ENCODE results near the gene WNK4. TPM values are rescaled to one million over a fixed set of nuclear protein-coding genes. Genes with fewer than 3 reads are reported as not detected.

The WNK4 gene
- total RNA-seq, 1 donor: 0.45 TPM

DNA sequence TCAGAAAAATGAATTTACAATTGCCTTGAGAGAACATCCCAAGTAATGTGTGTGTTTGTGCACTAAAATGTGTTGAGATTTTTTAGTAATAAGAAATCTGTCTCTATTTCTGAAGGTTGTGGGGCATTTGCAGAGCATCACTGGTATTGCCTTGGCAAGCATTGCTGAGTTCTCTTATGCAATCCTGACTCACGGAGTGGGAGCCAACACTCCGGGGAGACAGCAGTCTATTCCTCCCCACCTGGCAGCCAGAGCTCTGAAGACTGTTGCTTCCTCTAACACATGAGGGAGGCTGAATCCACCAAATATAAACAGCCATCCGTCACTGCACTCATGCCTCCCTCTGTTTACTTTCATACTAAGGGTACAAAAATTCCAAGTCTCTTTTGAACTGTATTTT is 28.8 kb downstream of the WNK4 start:
- TF ChIP-seq, protein P1, sequence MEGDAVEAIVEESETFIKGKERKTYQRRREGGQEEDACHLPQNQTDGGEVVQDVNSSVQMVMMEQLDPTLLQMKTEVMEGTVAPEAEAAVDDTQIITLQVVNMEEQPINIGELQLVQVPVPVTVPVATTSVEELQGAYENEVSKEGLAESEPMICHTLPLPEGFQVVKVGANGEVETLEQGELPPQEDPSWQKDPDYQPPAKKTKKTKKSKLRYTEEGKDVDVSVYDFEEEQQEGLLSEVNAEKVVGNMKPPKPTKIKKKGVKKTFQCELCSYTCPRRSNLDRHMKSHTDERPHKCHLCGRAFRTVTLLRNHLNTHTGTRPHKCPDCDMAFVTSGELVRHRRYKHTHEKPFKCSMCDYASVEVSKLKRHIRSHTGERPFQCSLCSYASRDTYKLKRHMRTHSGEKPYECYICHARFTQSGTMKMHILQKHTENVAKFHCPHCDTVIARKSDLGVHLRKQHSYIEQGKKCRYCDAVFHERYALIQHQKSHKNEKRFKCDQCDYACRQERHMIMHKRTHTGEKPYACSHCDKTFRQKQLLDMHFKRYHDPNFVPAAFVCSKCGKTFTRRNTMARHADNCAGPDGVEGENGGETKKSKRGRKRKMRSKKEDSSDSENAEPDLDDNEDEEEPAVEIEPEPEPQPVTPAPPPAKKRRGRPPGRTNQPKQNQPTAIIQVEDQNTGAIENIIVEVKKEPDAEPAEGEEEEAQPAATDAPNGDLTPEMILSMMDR (IDR thresholded peaks at IDR 0.05; ENCODE audit: insufficient read depth, low read length): no peak

DNA sequence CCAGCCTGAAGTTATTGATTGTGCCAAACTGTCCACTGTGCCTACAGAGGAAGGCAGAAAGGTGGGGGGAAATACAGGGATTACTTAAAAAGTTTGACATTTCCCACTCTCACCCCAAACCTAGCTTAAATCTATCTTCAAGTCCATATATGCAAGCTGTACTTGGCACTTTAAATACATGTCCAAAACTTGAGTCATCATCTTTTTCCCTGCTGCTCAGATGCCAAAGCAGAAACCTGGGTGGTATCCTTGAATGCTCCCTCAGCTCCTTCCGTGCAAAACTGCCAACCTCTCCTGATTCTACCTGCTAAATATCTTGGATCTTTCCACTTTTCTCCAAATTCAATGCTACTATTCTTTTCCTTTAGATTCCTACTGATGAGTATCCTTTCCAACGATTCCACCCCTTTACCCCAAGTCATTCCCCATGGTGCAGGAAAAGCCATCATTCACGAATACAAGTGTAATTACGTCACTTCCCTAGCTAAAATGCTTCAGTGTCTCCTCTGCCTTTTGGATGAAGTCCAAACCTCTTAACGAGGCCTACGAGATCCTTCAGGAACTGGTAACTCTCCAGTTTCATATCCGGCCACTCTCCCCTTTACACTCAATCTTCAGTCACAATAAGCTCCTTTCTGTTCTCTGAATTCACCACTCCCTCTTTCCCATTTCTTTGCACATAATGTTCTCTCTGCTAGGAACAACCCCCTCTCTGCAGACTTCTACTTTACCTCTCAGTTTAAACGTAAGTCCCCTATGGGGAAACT is 34.4 kb downstream of the WNK4 start:
- no peak overlapping the region for H3K4me3 ChIP-seq (ENCODE audit: low read depth, low read length)
- TF ChIP-seq, protein P1 (IDR thresholded peaks at IDR 0.05; ENCODE audit: insufficient read depth, low read length): no peak
- DNase-seq (ENCODE audit: low read depth): peak; percentile 82

More for the DNA sequence above, 28.8 kb downstream of the WNK4 start:
- peak; percentile 85 for DNase-seq (ENCODE audit: low read depth)
- no peak overlapping the region for H3K4me3 ChIP-seq (ENCODE audit: low read depth, low read length)

DNA sequence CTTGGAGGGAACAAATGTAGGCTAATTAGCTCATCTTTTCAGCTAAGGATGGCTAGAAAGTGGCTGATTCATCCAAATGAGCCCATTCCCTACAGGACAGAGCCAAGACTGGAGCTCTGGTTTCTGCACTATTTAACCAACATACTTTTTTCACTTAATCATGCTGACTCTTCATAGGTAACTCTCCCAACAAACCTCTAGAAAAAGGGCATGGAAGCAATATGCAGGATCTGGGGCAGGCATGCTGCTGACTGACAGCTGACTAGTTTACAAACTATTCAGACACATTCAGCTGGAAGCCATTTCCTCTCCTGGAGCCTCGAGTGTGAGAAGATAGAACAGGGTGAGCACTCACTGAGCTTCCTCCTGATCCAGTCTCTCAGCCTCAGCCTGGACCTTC is 37.5 kb downstream of the WNK4 start:
- DNase-seq (ENCODE audit: low read depth): no peak
- TF ChIP-seq, protein P1 (IDR thresholded peaks at IDR 0.05; ENCODE audit: insufficient read depth, low read length): no peak
- no peak overlapping the region for H3K4me3 ChIP-seq (ENCODE audit: low read depth, low read length)

DNA sequence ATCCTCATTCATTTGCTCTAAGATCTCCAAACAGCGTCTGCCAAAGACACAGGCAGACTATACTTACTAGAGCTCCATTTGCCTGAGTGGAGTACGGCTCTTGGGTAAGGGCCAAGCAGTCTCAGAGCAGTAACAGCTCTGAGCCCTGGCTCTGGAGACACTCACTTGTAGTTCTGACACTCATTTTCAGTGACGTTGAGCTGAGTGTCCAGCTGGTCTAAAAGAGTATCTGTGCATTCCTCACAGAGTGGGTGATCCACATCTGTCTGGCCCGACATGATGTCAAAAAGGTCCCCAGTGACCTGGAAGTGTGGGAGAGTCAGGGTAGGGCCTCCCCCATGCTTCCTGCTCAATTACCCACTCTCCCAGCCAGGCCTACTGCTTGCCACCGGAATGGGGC is 38.0 kb downstream of the WNK4 start:
- TF ChIP-seq, protein P1 (IDR thresholded peaks at IDR 0.05; ENCODE audit: insufficient read depth, low read length): no peak
- DNase-seq (ENCODE audit: low read depth): no peak
- H3K4me3 ChIP-seq (ENCODE audit: low read depth, low read length): no peak overlapping the region

DNA sequence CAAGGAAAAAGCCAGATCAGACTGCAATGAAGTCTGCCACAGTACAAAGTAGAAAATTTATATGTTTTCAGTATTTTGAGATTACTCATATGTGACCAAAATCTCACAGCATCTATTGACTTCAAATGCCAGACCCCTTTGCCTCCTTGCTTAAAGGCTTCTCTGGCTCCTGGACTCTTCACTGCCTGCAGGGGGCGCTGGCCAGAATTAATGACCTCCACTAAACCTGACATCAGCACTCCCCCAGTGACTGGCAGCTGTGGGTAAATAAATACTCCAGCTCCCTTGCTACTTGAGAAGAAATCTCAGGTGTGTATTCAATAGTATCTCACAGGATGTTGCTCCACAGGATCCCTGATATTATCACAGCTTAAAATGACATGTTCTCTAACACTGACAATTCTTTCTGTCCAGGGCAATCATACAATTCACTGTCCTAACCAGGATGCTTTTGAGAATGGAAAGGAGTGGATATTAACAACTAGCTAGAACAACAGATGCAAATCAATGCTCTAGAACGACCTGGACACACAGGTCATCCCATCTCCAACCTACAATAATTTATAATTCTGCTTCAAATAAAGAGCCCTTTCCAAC is 39.6 kb downstream of the WNK4 start:
- TF ChIP-seq, protein P1 (IDR thresholded peaks at IDR 0.05; ENCODE audit: insufficient read depth, low read length): peak; percentile 75
- peak; percentile 46 for DNase-seq (ENCODE audit: low read depth)
- no peak overlapping the region for H3K4me3 ChIP-seq (ENCODE audit: low read depth, low read length)

DNA sequence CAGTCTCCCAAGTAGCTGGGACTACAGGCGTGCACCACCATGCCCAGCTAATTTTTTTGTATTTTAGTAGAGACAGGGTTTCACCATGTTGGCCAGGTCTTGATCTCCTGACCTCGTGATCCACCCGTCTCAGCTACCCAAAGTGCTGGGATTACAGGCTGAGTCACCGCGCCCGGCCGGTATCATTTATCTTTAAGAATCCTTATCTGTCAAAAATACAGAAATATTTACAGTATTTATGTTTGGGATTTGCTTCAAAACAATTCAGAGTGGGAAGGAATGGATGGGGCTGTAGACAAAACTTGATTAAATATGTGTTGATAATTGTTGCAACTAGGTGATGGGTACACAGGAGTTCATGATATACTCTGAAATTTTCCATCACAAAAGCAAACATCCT is 40.8 kb downstream of the WNK4 start:
- DNase-seq (ENCODE audit: low read depth): no peak
- H3K4me3 ChIP-seq (ENCODE audit: low read depth, low read length): no peak overlapping the region
- TF ChIP-seq, protein P1 (IDR thresholded peaks at IDR 0.05; ENCODE audit: insufficient read depth, low read length): no peak
